ENCODE results near the gene CAST. TPM values are rescaled to one million over a fixed set of nuclear protein-coding genes. Genes with fewer than 3 reads are reported as not detected.

Gene CAST
- total and polyA plus RNA-seq, 9 donors: 61.2 to 276 (median 173) TPM

- TF ChIP-seq CTCF (IDR thresholded peaks at IDR 0.05) (no peak), EP300 (IDR thresholded peaks at IDR 0.05) (no peak), POLR2A (IDR thresholded peaks at IDR 0.05) (no peak)
- WGBS, 3 donors: 86 to 93% (median 87%) methylated on average over 4 of the region's 4 CpGs
- H3K36me3 ChIP-seq: no peaks in the 10 kb centered on the region
- no peak for DNase-seq
- H3K4me1 ChIP-seq (ENCODE audit: insufficient read depth): no peaks in the 10 kb centered on the region
- H3K9me3 ChIP-seq: no peaks in the 10 kb centered on the region
- H3K4me3 ChIP-seq: no peak overlapping the region
- H3K27me3 ChIP-seq: no peaks in the 10 kb centered on the region
- no peak overlapping the region for H3K27ac ChIP-seq
- intact Hi-C loops (cut with DNase I): loop anchor here in 1 of 4 donors (10.0 kb wide), 1 partner anchor 406 kb away; no protein-coding TSS in a partner anchor
Measured at GRCh38 chr5:96758621-96759020, 96.4 kb downstream of the CAST start.

- no peak overlapping the region for H3K27ac ChIP-seq
- TF ChIP-seq EP300 (IDR thresholded peaks at IDR 0.05) (no peak), CTCF (IDR thresholded peaks at IDR 0.05) (no peak), POLR2A (IDR thresholded peaks at IDR 0.05) (no peak)
- DNase-seq: no peak
- no peaks in the 10 kb centered on the region for H3K36me3 ChIP-seq
- H3K4me1 ChIP-seq (ENCODE audit: insufficient read depth): no peaks in the 10 kb centered on the region
- 40 to 48% (median 44%) methylated on average over 4 of the region's 4 CpGs for WGBS, 3 donors
- H3K4me3 ChIP-seq: no peak overlapping the region
- no peaks in the 10 kb centered on the region for H3K27me3 ChIP-seq
- H3K9me3 ChIP-seq: no peaks in the 10 kb centered on the region
- intact Hi-C loops (cut with DNase I): no loop called here
Measured at GRCh38 chr5:96761618-96762017, 99.4 kb downstream of the CAST start.

- Histone ChIP-seq H3K27ac (no peak overlapping the region), H3K36me3 (no peaks in the 10 kb centered on the region), H3K4me1 (ENCODE audit: insufficient read depth) (no peaks in the 10 kb centered on the region), H3K4me3 (no peak overlapping the region), H3K27me3 (no peaks in the 10 kb centered on the region), H3K9me3 (no peaks in the 10 kb centered on the region)
- TF ChIP-seq CTCF (IDR thresholded peaks at IDR 0.05): no peak
- no peak for TF ChIP-seq EP300 (IDR thresholded peaks at IDR 0.05)
- TF ChIP-seq POLR2A (IDR thresholded peaks at IDR 0.05): no peak
- intact Hi-C loops (cut with DNase I): no loop called here
- no peak for DNase-seq
- WGBS, 3 donors: 83 to 89% (median 87%) methylated on average over 5 of the region's 5 CpGs
Measured at GRCh38 chr5:96763026-96763425, 100.8 kb downstream of the CAST start.

- Histone ChIP-seq H3K4me1 (ENCODE audit: insufficient read depth) (no peaks in the 10 kb centered on the region), H3K27ac (no peak overlapping the region), H3K36me3 (no peaks in the 10 kb centered on the region), H3K9me3 (no peaks in the 10 kb centered on the region), H3K4me3 (no peak overlapping the region), H3K27me3 (no peaks in the 10 kb centered on the region)
- intact Hi-C loops (cut with DNase I): no loop called here
- WGBS, 3 donors: 66 to 83% (median 81%) methylated on average over 1 of the region's 1 CpG
- TF ChIP-seq POLR2A (IDR thresholded peaks at IDR 0.05) (no peak), CTCF (IDR thresholded peaks at IDR 0.05) (no peak), EP300 (IDR thresholded peaks at IDR 0.05) (no peak)
- DNase-seq: no peak
Measured at GRCh38 chr5:96765043-96765442, 102.9 kb downstream of the CAST start.
